HG03354 (cell line): ENCODE measurements around the gene CC2D1A.
"Not testable (repeated sequence)": the region's sequence is repeated elsewhere in the genome, so short reads cannot be mapped to it uniquely, and the experiment has no call there.

ENCODE experiments used
- ATAC-seq: cut with Tn5 transposase; IDR thresholded peaks from one replicate; pipeline ENCODE4 v1.9.1; 2021; ENCODE audit warnings: mild to moderate bottlenecking; ENCODE audit not compliant: unreplicated experiment, poor library complexity, severe bottlenecking

The CC2D1A gene

DNA sequence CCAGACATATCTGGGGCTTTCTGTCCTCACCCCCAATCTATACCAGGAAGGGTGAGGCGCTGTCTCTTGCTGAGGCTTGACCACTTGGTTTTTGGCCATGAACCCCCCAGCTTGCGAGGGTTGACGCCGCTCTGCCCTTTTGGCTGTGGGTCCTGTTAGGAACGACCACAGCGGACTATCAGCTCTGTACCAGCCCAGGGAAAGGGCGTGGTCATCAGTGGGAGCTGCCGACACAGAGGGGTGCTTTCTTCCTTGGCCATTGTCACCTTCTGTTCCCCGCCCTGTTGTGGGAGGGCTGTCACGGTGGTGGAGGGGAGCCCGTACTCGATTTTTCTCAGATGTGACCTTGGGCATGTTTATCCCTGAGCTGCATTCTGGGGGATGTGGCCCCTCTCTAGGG is 52.0 kb downstream of the CC2D1A start:
- ATAC-seq: no peak

DNA sequence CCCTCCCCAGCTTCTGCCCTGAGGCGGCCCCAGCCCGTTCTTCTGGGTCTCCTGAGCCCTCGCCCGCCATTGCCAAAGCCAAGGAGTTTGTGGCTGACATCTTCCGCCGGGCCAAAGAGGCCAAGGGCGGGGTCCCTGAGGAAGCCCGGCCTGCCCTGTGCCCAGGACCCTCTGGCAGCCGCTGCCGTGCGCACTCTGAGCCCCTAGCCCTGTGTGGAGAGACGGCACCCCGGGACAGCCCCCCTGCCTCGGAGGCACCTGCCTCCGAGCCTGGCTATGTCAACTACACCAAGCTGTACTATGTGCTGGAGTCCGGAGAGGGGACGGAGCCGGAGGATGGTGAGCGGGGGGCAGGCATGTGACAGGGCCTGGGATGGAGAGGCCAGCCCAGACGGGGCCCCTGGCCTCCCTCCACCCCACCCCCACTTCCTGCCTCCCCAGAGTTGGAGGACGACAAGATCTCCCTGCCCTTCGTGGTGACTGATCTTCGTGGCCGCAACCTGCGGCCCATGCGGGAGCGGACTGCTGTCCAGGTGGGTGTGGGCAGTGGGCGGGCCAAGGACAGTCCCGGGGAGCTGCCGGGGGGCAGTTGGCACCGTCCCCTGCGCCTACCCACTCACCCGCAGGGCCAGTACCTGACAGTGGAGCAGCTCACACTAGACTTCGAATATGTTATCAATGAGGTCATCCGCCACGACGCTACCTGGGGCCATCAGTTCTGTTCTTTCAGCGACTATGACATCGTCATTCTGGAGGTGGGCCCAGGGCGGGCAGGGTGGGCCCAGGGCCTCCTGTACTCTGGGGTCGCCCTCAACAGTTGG is 53.4 kb downstream of the CC2D1A start:
- no peak for ATAC-seq

DNA sequence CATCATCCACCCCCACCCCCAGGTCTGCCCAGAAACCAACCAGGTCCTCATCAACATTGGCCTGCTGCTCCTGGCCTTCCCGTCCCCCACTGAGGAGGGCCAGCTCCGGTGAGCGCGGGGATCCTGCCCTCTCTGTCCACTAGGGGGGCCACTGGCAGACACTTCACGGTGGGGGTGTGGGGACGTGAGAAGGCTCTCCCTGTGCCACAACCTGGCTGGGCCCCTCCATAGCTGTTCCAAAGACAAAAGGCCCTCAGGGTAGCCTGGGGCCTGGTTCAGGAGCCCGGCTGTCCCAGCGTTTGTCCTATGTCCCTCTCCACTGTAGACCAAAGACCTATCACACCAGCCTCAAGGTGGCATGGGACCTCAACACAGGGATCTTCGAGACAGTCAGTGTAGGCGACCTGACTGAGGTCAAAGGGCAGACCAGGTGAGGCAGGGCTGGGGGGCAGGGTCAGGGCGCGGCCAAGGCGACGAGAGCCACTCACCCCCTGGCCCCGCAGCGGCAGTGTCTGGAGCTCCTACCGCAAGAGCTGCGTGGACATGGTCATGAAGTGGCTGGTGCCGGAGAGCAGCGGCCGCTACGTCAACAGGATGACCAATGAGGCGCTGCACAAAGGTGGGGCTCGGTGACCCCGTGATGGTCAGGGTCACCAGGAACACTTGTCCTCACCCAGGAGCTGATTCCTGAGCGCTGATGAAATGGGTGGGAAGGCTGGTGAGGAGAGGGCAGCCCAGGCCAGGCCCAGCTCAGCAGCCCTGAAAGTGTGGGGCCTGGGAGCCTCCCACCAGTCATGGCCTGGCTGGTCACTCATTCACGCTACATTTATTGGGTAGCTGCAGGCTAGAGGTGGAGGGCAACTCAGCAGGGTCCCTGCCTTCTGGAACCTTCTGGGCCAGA is 54.2 kb downstream of the CC2D1A start:
- no peak for ATAC-seq

DNA sequence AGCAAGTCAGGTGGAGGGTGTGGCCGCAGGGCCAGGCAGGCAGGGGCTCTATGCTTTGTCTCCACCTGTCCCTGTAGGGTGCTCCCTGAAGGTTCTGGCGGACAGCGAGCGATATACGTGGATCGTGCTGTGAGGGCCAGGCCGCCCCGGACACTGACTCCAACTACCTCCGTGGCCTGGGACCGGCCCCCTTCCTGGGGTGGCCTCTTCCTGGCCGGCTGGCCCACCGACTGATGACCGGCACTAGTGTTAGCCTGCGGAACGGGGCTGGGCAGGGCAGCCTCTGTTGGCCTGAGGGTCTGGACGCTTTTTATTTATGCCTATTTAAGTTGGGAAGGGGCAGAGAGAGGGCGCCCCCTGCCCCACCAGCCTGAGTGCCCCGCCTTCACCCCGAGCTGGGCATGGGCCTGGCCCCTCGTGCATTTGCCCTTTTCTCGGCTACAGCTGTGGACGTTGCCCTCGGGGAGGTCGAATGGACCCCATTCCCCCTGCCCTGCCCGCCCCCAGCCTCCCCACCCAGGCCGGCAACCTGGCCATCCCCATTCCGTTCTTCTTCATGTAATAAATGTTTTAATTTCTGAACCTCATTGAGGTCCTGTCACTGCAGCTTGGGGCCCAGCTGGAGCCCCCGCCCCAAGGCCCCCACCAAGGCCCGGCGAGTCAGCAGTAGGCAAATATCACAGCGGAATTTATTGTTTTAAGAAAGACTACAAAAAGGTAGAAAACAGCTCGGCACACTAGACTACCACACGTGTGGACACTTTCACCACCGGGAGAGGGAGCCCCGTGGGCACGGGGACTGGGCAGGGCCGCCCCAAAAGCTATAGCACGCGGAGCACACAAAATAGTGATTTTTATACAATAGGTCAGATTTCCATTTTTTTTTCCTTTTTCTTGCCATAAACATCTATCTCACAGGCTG is 55.1 kb downstream of the CC2D1A start:
- ATAC-seq: no peak

DNA sequence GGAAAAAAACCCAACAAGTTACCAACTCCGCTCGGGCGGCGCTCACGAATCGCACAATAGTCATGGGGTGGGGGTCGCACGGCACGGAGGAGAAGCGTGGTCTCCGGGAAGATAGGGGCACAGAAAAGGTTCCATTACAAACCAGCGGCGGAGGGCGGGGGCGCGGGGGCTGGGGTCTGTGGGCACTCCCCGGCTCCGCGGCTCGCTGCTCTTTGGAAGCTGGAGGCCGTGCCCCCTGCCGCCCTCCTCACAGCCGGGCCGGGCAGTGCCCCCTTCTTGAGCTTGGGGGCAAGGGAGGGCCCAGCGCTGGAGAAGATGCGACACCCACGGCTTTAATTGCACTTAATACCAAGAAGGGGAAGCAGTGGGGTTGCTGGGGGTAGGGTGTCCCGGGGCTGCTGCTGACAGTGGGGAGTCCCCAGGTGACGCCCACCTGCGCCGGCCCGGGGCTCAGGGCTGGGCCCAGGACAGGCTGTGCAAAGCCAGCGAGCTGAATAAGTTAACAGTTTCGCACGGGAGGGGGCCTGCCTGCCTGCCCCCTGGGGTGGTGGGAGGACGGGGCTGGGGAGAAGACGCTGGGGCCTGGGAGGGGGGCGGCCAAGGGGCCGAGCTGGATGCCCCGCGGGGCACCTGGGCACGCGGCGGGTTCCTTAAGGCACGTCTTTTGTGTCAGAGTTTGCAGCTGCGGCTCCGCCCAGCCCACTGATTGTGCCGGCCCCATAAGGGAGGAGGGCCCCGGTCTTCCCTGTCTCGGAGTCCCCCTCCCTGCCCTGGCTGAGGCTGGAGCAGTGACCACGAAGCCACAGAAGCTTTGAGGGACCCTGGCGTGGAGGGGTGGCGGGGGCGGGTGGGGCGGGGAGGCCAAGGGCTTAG is 56.1 kb downstream of the CC2D1A start:
- ATAC-seq: no peak

DNA sequence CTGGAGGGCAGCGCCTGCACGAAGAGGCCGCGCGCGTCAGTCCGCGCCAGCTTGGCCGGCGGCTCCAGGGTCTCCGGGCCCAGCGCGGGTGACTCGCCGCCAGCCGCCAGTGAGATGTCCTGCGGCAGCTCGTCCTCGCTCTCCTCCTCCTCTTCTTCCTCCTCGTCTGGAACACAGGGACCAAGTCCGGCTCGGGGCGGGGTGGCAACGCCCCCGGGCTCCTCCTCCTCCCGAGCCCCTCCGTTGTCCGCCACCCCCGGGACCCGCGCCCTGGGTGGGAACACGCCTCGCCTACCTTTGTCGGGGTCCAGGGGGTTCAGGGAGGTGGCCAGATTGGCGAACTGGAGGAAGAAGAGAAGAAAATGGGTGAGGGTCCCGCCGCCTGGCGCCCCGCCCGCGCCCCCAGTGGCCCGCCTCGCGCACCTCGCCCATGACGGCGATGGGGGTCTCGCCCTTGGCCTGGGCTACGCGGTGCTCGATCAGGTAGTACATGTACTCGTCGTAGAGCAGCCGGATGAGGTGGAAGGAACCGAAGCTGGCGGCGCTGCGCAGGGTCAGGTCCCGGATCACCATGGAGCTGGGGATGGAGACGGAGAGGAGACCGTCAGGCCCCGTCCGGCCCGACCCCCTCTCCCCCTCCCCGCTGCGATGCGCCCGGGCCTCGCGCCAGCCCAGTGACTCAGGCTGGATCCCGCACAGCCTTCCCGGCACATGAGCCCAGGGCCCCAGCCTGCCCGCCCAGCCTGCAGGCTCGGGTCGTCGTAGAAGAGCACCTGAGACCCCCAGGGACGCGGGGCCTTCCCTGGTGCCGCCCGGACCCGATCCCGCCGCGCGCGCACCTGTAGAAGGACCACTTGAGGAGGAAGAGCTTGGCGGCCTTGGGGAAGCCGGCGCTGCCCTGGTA is 57.0 kb downstream of the CC2D1A start:
- no peak for ATAC-seq

DNA sequence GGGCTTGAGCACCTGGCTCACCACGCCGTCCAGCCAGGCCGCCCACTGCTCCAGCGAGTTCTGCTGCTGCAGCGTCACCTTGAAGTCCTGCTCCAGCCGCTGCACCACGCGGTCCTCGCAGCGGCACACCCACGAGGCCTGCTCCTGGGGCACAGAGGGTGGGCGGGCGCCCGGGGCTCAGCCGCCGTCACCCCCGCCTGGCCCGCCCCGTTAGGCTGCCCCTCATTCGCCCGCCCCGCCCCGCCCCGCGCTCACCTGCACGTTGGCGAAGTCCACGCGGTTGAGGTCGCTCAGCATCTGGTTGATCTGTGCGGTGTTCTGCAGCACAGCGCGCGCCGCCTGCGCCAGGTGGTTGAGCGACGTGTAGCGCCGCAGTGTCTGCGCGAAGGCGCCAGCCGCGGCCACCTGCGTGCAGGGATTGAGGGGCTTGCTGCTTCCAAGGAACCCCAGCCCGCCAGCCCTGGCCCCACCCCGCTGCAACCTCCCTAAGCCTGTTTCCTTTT is 57.7 kb downstream of the CC2D1A start:
- no peak for ATAC-seq

DNA sequence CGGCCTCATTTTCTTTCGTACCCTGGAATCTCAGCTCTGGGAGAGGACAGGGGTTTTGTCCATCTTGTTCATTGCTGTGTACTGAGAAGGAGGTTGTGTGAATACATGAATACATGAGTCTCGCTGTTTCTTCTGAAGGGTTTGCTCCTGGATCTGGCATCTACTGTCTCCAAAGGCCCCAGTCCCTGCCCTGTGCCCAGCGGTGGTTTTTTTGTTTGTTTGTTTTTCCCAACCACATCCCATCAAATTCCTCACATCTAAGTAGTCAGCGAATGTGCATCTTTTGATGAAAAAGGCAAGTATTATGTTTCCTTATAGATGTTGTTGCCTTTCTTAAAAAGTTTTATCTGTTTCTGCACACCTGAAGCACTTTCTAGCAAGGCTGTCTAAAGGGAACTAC is 58.8 kb downstream of the CC2D1A start:
- ATAC-seq: no peak

DNA sequence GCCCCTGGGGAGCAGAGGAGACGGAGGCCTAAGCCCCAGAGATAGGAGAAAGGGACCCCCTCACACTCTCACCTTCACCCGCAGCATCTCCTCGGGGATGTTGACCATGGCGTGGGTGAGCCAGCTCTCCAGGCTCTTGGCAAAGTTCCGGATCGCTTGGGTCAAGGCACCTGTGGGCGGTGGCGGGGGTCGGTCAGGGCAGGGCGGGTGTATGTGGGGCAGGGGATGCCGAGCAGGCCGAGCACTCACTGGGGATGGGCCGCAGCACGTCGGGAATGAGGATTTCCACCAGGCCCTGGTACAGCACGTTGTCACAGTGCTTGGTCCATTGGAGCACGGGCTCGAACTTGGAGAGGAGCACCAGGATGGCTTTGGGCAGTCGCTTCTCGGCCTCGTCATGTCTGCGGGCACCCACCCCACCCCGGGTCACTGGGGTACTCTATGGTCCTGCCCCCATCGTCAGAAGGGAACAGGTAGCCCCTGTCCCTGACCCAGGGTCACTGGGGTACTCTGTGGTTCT is 59.4 kb downstream of the CC2D1A start:
- ATAC-seq: no peak

DNA sequence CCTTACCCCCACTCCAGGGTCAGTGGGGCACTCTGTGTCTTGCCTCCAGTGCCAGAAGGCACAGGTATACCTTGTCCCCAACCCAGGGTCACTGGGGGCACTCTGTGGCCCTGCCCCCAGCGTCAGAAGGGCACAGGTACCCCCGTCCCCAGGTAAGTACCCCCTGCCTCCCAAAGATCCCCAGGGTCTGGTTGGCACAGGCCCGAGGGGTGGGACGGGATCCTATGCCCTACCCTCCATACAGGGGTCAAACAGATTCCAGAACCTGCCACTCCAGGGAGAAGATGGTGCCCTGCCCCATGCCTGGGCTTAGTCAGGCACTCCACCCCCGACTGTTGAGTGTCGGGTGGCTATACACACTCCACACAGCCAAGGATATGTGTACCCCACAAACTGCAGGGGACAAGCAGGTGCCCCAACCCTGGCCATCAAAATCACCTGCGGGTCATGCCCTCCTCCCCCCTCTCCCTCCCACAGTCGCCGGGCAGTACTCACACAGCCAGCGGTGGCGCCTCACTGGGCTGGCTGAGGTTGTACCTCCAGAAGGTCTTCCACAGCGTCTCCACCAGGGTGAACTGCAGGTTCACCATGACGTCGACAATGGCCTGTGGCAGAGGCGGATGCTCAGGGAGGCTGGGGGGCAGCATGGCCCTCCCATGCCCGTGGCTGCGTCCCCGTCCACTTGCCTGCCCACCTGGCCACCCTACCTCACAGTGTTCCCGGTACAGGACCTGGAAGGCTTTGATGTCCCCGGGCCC is 60.1 kb downstream of the CC2D1A start:
- ATAC-seq: no peak

DNA sequence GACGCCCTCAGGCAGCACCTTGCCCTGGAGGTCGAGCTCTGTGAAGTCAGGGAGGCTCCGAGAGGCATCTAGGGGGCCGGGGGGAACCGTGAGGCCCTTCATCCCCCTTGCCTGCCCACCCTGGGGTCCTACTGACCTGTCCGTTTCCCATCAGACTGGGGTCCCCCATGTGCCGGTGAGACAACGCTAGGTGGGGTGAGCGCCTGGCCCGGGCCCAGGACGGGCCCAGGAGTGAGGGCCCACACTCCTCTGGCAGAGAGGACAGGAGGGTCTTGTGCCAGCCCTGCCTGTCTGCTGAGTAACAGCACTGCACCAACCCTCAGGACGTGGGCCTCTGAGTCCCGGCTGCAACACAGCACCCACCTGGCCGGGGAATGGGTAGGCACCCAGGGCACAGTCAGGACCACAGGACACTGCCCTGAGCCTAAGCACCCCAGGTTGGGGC is 60.7 kb downstream of the CC2D1A start:
- no peak for ATAC-seq

DNA sequence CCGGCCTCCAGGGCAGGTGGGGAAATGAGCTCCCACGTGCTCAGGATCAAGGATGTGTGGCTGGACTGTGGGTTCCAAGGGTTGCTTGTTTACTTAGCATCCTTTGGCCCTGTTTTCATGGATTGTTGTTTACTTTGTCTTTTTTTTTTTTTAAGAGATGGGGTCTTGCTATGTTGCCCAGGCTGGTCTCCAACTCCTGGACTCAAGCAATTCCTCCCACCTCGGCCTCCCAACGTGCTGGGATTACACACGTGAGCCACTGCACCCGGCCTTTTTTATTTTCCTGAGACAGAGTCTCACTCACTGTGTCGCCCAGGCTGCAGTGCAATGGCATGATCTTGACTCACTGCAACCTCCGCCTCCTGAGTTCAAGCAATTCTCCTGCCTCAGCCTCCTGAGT is 61.2 kb downstream of the CC2D1A start:
- ATAC-seq: not testable (repeated sequence)

DNA sequence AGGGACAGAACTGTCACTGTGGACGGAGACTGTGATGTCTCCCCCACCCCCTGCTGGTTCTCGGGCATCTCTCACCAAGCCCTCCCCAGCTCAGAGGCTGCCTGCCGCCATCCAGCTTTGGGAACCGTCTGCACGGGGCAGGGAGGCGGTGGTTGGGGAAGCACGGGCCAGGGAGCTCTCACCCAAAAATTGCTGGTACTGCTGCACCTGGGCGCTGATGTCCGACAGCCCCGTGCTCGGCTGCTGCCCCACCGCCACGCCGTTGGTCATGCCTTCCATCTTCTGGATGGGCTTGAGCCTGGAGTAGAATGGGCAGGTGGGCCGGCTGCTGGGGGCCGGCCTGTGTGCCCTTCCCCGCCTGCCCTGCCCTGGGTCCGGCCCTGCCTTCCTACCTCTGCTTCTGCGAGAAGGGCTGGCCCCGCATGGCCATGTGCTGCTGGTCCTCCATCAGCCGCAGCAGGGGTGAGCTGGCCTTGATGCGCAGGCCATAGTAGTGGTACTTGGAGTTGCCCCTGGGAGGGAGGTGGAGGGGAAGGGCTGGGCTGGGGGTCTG is 62.5 kb downstream of the CC2D1A start:
- ATAC-seq: no peak

DNA sequence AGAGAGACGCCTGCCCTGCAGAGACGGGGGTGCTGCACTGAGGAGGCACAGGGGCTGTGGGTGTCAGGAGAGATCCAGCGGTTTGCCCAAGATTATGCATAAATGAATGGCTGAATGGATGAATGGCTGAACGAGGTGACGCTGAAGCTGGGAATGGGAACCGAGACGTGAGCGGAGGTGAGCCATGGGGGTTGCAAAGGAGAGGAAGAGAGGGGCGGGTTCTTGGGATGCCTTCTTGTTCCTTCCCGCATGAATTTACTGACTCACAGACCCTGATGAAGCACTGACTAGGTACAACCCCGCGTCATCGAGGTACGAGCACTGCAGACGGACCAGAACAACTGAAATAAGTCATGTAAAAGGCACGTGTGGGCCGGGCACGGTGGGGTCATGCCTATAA is 63.0 kb downstream of the CC2D1A start:
- no peak for ATAC-seq

DNA sequence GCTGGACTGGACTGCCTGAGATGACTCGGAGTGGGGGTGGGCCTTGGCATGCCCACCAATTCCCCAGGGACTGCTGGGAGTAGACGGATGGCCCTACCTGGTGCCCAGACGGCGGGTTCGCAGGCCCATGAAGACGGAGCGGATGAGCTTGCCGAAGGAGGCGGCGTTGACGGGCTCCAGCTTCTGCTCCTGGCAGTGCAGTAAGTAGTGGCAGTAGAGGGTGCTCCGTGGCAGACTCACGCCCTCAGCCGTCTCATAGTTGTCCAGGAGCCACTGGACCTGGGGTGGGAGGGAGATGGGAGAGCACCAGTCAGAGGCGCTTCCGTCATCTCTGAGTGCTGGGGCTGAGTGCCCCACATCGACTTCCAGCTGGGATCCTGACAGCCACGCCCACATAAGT is 63.9 kb downstream of the CC2D1A start:
- no peak for ATAC-seq

DNA sequence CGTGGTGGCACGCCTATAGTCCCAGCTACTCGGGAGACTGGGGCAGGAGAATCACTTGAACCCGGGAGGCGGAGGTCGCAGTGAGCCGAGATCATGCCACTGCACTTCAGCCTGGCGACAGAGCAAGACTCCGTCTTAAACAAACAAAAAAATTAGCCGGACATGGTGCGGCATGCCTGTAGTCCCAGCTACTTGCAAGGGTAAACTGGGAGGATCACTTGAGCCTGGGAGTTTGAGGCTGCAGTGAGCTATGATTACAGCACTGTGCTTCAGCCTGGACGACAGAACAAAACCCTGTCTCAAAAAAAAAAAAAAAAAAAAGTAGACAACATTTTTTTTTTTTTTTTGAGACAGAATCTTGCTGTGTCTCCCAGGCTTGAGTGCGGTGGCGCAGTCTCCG is 65.9 kb downstream of the CC2D1A start:
- ATAC-seq: not testable (repeated sequence)
